ENCODE data around the gene ARAP1. TPM values are rescaled to one million over a fixed set of nuclear protein-coding genes. Genes with fewer than 3 reads are reported as not detected.

ARAP1 gene
- total RNA-seq, 1 donor from 2014 or later, result 55.1 TPM

GRCh38 chr11:72673284-72673942 lies 78.8 kb downstream of the ARAP1 start:
- Mint-ChIP-seq H3K36me3 (ENCODE audit: low read depth, unreplicated experiment) (peaks cover 12% of the 10 kb centered on the region), H3K27me3 (ENCODE audit: unreplicated experiment) (peaks cover 31% of the 10 kb centered on the region), H3K9me3 (ENCODE audit: unreplicated experiment) (no peaks in the 10 kb centered on the region), H3K27ac (ENCODE audit: unreplicated experiment) (no peak overlapping the region), H3K4me3 (ENCODE audit: unreplicated experiment) (peak overlapping the region; percentile 9), H3K4me1 (ENCODE audit: unreplicated experiment) (peaks cover 7% of the 10 kb centered on the region)
- DNase-seq (ENCODE audit: low spot score), result peak; percentile 26
- TF ChIP-seq CTCF (IDR thresholded peaks at IDR 0.05; ENCODE audit: unreplicated experiment), result no peak

- H3K4me1 Mint-ChIP-seq (ENCODE audit: unreplicated experiment), result peaks cover 7% of the 10 kb centered on the region
These were observed 79.5 kb downstream of the ARAP1 start for GRCh38 chr11:72672597-72673238.

GRCh38 chr11:72671152-72672099 lies 80.8 kb downstream of the ARAP1 start:
- no peak overlapping the region for H3K27ac Mint-ChIP-seq (ENCODE audit: unreplicated experiment)
- peaks cover 28% of the 10 kb centered on the region for H3K27me3 Mint-ChIP-seq (ENCODE audit: unreplicated experiment)

More at GRCh38 chr11:72672597-72673238, 79.5 kb downstream of the ARAP1 start:
- H3K27ac Mint-ChIP-seq (ENCODE audit: unreplicated experiment), result no peak overlapping the region
- H3K36me3 Mint-ChIP-seq (ENCODE audit: low read depth, unreplicated experiment), result peaks cover 12% of the 10 kb centered on the region
- peak overlapping the region; percentile 9 for H3K4me3 Mint-ChIP-seq (ENCODE audit: unreplicated experiment)
- no peak for DNase-seq (ENCODE audit: low spot score)
- TF ChIP-seq CTCF (IDR thresholded peaks at IDR 0.05; ENCODE audit: unreplicated experiment), result no peak
- no peaks in the 10 kb centered on the region for H3K9me3 Mint-ChIP-seq (ENCODE audit: unreplicated experiment)
- H3K27me3 Mint-ChIP-seq (ENCODE audit: unreplicated experiment), result peaks cover 28% of the 10 kb centered on the region

GRCh38 chr11:72670041-72670440 lies 82.2 kb downstream of the ARAP1 start:
- peaks cover 5% of the 10 kb centered on the region for H3K4me1 Mint-ChIP-seq (ENCODE audit: unreplicated experiment)
- no peak for TF ChIP-seq CTCF (IDR thresholded peaks at IDR 0.05; ENCODE audit: unreplicated experiment)
- peaks cover 25% of the 10 kb centered on the region for H3K27me3 Mint-ChIP-seq (ENCODE audit: unreplicated experiment)
- H3K9me3 Mint-ChIP-seq (ENCODE audit: unreplicated experiment), result no peaks in the 10 kb centered on the region
- no peak for DNase-seq (ENCODE audit: low spot score)
- H3K36me3 Mint-ChIP-seq (ENCODE audit: low read depth, unreplicated experiment), result peaks cover 15% of the 10 kb centered on the region
- no peak overlapping the region for H3K4me3 Mint-ChIP-seq (ENCODE audit: unreplicated experiment)
- H3K27ac Mint-ChIP-seq (ENCODE audit: unreplicated experiment), result no peak overlapping the region

More at GRCh38 chr11:72671152-72672099, 80.8 kb downstream of the ARAP1 start:
- no peak for TF ChIP-seq CTCF (IDR thresholded peaks at IDR 0.05; ENCODE audit: unreplicated experiment)
- H3K9me3 Mint-ChIP-seq (ENCODE audit: unreplicated experiment), result no peaks in the 10 kb centered on the region
- peaks cover 5% of the 10 kb centered on the region for H3K4me1 Mint-ChIP-seq (ENCODE audit: unreplicated experiment)
- no peak for DNase-seq (ENCODE audit: low spot score)
- H3K36me3 Mint-ChIP-seq (ENCODE audit: low read depth, unreplicated experiment), result peaks cover 15% of the 10 kb centered on the region
- no peak overlapping the region for H3K4me3 Mint-ChIP-seq (ENCODE audit: unreplicated experiment)
